Measurements from ENCODE around the gene NDUFV1.

The NDUFV1 gene

GRCh38 chr11:67641338-67642172, 34.8 kb downstream of the NDUFV1 start:
- no peak for DNase-seq

GRCh38 chr11:67642173-67643120, 35.7 kb downstream of the NDUFV1 start:
- DNase-seq, result no peak

GRCh38 chr11:67644042-67644441, 37.3 kb downstream of the NDUFV1 start:
- no peak for DNase-seq

GRCh38 chr11:67644472-67645418, 38.0 kb downstream of the NDUFV1 start:
- DNase-seq, result no peak

- DNase-seq, result no peak
These were observed 39.1 kb downstream of the NDUFV1 start for GRCh38 chr11:67645521-67646461.

- no peak for DNase-seq
These were observed 40.0 kb downstream of the NDUFV1 start for GRCh38 chr11:67646535-67647336.

GRCh38 chr11:67647471-67647870, 40.7 kb downstream of the NDUFV1 start:
- no peak for DNase-seq

GRCh38 chr11:67648140-67648795, 41.5 kb downstream of the NDUFV1 start:
- no peak for DNase-seq

GRCh38 chr11:67648796-67649613, 42.3 kb downstream of the NDUFV1 start:
- DNase-seq, result no peak

GRCh38 chr11:67649634-67650510, 43.1 kb downstream of the NDUFV1 start:
- DNase-seq, result no peak

- no peak for DNase-seq
These were observed 45.4 kb downstream of the NDUFV1 start for GRCh38 chr11:67651976-67652781.

GRCh38 chr11:67652965-67653845, 46.5 kb downstream of the NDUFV1 start:
- no peak for DNase-seq

- no peak for DNase-seq
These were observed 47.5 kb downstream of the NDUFV1 start for GRCh38 chr11:67654225-67654624.

GRCh38 chr11:67656278-67656922, 49.7 kb downstream of the NDUFV1 start:
- no peak for DNase-seq

GRCh38 chr11:67657300-67657699, 50.6 kb downstream of the NDUFV1 start:
- DNase-seq, result no peak

Measured in NCI-H446 (cell line).